ENCODE data around the gene KRT31.

KRT31 gene

GRCh38 chr17:41393826-41394225 is 3.6 kb downstream of the KRT31 start:
- no peak for DNase-seq (ENCODE audit: low read depth, low spot score)
- no peak overlapping the region for H3K4me3 ChIP-seq (ENCODE audit: low read depth, low read length)
- in situ Hi-C loops (cut with HindIII; ENCODE audit: low sequenced_read_pairs) = no loop called here
- no peak for TF ChIP-seq CTCF (IDR thresholded peaks at IDR 0.05; ENCODE audit: low read depth, low read length)

- in situ Hi-C loops (cut with HindIII; ENCODE audit: low sequenced_read_pairs) = no loop called here
- no peak overlapping the region for H3K4me3 ChIP-seq (ENCODE audit: low read depth, low read length)
- TF ChIP-seq CTCF (IDR thresholded peaks at IDR 0.05; ENCODE audit: low read depth, low read length) = no peak
Measured at GRCh38 chr17:41393294-41393693, 4.1 kb downstream of the KRT31 start.

GRCh38 chr17:41392278-41392677 is 5.1 kb downstream of the KRT31 start:
- H3K4me3 ChIP-seq (ENCODE audit: low read depth, low read length) = no peak overlapping the region
- peak; percentile 49 for DNase-seq (ENCODE audit: low read depth, low spot score)
- TF ChIP-seq CTCF (IDR thresholded peaks at IDR 0.05; ENCODE audit: low read depth, low read length) = no peak
- in situ Hi-C loops (cut with HindIII; ENCODE audit: low sequenced_read_pairs) = no loop called here

More at GRCh38 chr17:41393294-41393693, 4.1 kb downstream of the KRT31 start:
- no peak for DNase-seq (ENCODE audit: low read depth, low spot score)

- TF ChIP-seq CTCF (IDR thresholded peaks at IDR 0.05; ENCODE audit: low read depth, low read length) = no peak
- no peak for DNase-seq (ENCODE audit: low read depth, low spot score)
Measured at GRCh38 chr17:41391535-41391934, 5.9 kb downstream of the KRT31 start.

GRCh38 chr17:41390411-41390938 is 6.9 kb downstream of the KRT31 start:
- DNase-seq (ENCODE audit: low read depth, low spot score) = no peak
- no peak for TF ChIP-seq CTCF (IDR thresholded peaks at IDR 0.05; ENCODE audit: low read depth, low read length)
- no peak overlapping the region for H3K4me3 ChIP-seq (ENCODE audit: low read depth, low read length)
- in situ Hi-C loops (cut with HindIII; ENCODE audit: low sequenced_read_pairs) = no loop called here

More at GRCh38 chr17:41391535-41391934, 5.9 kb downstream of the KRT31 start:
- H3K4me3 ChIP-seq (ENCODE audit: low read depth, low read length) = no peak overlapping the region
- in situ Hi-C loops (cut with HindIII; ENCODE audit: low sequenced_read_pairs) = no loop called here

DNA sequence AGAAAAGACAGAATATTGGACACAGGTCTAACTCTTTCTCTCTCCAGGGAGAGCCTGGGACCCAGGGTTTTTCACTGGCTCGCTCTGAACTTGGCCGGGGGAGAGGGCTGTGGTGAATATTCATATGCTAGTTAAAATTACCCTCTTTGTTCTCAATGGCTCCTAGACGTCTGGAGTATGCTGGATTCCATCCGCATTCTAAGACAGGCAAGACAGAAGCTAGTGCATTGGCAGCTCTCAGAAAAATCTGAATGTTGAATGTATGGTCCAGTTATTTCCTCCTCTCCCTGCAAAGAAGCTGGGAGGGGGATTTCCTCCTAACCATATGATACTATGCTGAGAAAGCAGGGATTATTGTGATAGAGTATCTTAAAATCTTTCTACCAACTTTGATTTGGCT is 9.7 kb downstream of the KRT31 start:
- no peak for TF ChIP-seq CTCF (IDR thresholded peaks at IDR 0.05; ENCODE audit: low read depth, low read length)
- in situ Hi-C loops (cut with HindIII; ENCODE audit: low sequenced_read_pairs) = no loop called here
- DNase-seq (ENCODE audit: low read depth, low spot score) = no peak
- no peak overlapping the region for H3K4me3 ChIP-seq (ENCODE audit: low read depth, low read length)

GRCh38 chr17:41386227-41386626 is 11.2 kb downstream of the KRT31 start:
- in situ Hi-C loops (cut with HindIII; ENCODE audit: low sequenced_read_pairs) = no loop called here
- DNase-seq (ENCODE audit: low read depth, low spot score) = no peak
- H3K4me3 ChIP-seq (ENCODE audit: low read depth, low read length) = no peak overlapping the region
- TF ChIP-seq CTCF (IDR thresholded peaks at IDR 0.05; ENCODE audit: low read depth, low read length) = no peak

Data from astrocyte of the spinal cord (primary cell).